A549 (cell line): Measurements from ENCODE around the gene ZBTB38. TPM values are rescaled to one million over a fixed set of nuclear protein-coding genes. Genes with fewer than 3 reads are reported as not detected.

Source experiments
- ATAC-seq, 2 experiments: fragments of 200-7000 bp in 1 of 2; fragments of >200 bp in 1 of 2; cut with Nextera tagmentation in 1 of 2; cut with Tn5 transposase in 1 of 2; 3 replicates each; pipeline versions ENCODE4 v1.8.0 to v1.9.1; 2018 to 2020; ENCODE audit warnings: mild to moderate bottlenecking in 1 of 2, moderate library complexity in 1 of 2
- CTCF ChIA-PET: fragments of 300-600 bp; sonication (Branson Sonifier 250); formaldehyde crosslinking; extraction: SDS; loops from one replicate; lab custom pipeline; 2021; ENCODE audit warnings: antibody characterized with exemption, inconsistent platforms; lab: Yijun Ruan, JAX
- POLR2A ChIA-PET: fragments of 350-600 bp; formaldehyde crosslinking; extraction: SDS; loops from one replicate; lab custom pipeline; 2021; ENCODE audit warnings: antibody characterized with exemption, inconsistent platforms; lab: Yijun Ruan, JAX
- DNase-seq, 2 experiments: peaks; one replicate each; pipeline versions ENCODE4 v3.0.0 to v3.0.0-alpha.2; 2011 to 2016; ENCODE audit warnings: low read depth in 1 of 2, low spot score in 1 of 2
- FAIRE-seq: peaks from 2 replicates; lab custom pipeline; 2011; peaks lifted over from hg19 to GRCh38; lab: Jason Lieb, UNC
- H3K27ac ChIP-seq, 2 experiments: fragments of >200 bp; sonication (Bioruptor Twin); formaldehyde crosslinking; 3 replicates each; pipeline ENCODE4 v1.5.1; 2016 to 2017
- H3K4me1 ChIP-seq: fragments of >200 bp; sonication (Bioruptor Twin); formaldehyde crosslinking; 3 replicates; pipeline ENCODE4 v1.6.1; 2016
- H3K4me2 ChIP-seq: fragments of >200 bp; sonication (Bioruptor Twin); formaldehyde crosslinking; 3 replicates; pipeline ENCODE4 v1.6.1; 2016
- H3K4me3 ChIP-seq: fragments of >200 bp; sonication (Bioruptor Twin); formaldehyde crosslinking; 3 replicates; pipeline ENCODE4 v1.5.1; 2016
- H3K9me3 ChIP-seq: fragments of >200 bp; sonication (Bioruptor Twin); formaldehyde crosslinking; 3 replicates; pipeline ENCODE4 v1.6.1; 2016
- ATOH8 ChIP-seq: fragments of 250-450 bp; sonication (Bioruptor Pico); IDR thresholded peaks from 2 replicates; pipeline ENCODE4 v1.5.0; 2020; ENCODE audit warnings: low read depth, mild to moderate bottlenecking, moderate library complexity
- BCL3 ChIP-seq: fragments of >200 bp; sonication (Bioruptor Twin); formaldehyde crosslinking; IDR thresholded peaks from 3 replicates; pipeline ENCODE4 v1.6.1; 2016
- BHLHE40 ChIP-seq: IDR thresholded peaks from 2 replicates; pipeline ENCODE4 v1.6.1; 2012; ENCODE audit warnings: low read depth, low read length, inconsistent platforms
- CBX2 ChIP-seq: fragments of 200-600 bp; sonication (generic); IDR thresholded peaks from 2 replicates; pipeline ENCODE4 v1.6.1; 2016; ENCODE audit warnings: low read depth, mild to moderate bottlenecking, borderline replicate concordance
- E2F6 ChIP-seq: IDR thresholded peaks from 2 replicates; pipeline ENCODE4 v1.6.1; 2012; ENCODE audit warnings: low read depth, borderline replicate concordance
- EHMT2 ChIP-seq: fragments of 200-600 bp; sonication (generic); IDR thresholded peaks from 2 replicates; pipeline ENCODE4 v1.6.1; 2016; ENCODE audit warnings: antibody characterized with exemption, low read depth, mild to moderate bottlenecking, moderate library complexity
- FOSL2 ChIP-seq, 2 experiments: fragments of 450-650 bp in 1 of 2; fragments of >200 bp in 1 of 2; sonication (Bioruptor Twin) in 1 of 2; formaldehyde crosslinking; IDR thresholded peaks; 2 replicates each; pipeline versions ENCODE4 v1.5.0 to v1.6.1; 2016 to 2020; ENCODE audit warnings: mild to moderate bottlenecking in 1 of 2, moderate library complexity in 1 of 2
- FOXS1 ChIP-seq: fragments of 250-450 bp; sonication (Bioruptor Pico); IDR thresholded peaks from 2 replicates; pipeline ENCODE4 v1.5.0; 2020; ENCODE audit warnings: mild to moderate bottlenecking, moderate library complexity
- HDAC2 ChIP-seq: fragments of 200-600 bp; sonication (generic); IDR thresholded peaks from 2 replicates; pipeline ENCODE4 v1.6.1; 2016
- HOXA7 ChIP-seq: fragments of 250-450 bp; sonication (Bioruptor Pico); IDR thresholded peaks from 2 replicates; pipeline ENCODE4 v1.5.0; 2020; ENCODE audit warnings: mild to moderate bottlenecking, moderate library complexity
- HOXB13 ChIP-seq: fragments of 250-450 bp; sonication (Bioruptor Pico); IDR thresholded peaks from 2 replicates; pipeline ENCODE4 v1.5.0; 2020; ENCODE audit warnings: low read depth, mild to moderate bottlenecking, moderate library complexity
- HOXB5 ChIP-seq: fragments of 250-450 bp; sonication (Bioruptor Pico); IDR thresholded peaks from 2 replicates; pipeline ENCODE4 v1.5.0; 2020; ENCODE audit warnings: mild to moderate bottlenecking, moderate library complexity
- JUNB ChIP-seq: fragments of >200 bp; sonication (Bioruptor Twin); formaldehyde crosslinking; IDR thresholded peaks from 2 replicates; pipeline ENCODE4 v1.6.1; 2016
- KDM5A ChIP-seq: fragments of 200-600 bp; sonication (generic); IDR thresholded peaks from 2 replicates; pipeline ENCODE4 v1.6.1; 2016; ENCODE audit warnings: antibody characterized with exemption, mild to moderate bottlenecking
- NFE2L2 ChIP-seq: fragments of 150-350 bp; conservative IDR thresholded peaks from 2 replicates; pipeline ENCODE4 v1.6.1; 2014; ENCODE audit warnings: low read length
- NR3C1 ChIP-seq: fragments of >200 bp; sonication (Bioruptor Twin); formaldehyde crosslinking; IDR thresholded peaks from 3 replicates; pipeline ENCODE4 v1.6.1; 2017
- PHF8 ChIP-seq: fragments of 200-600 bp; sonication (generic); IDR thresholded peaks from 2 replicates; pipeline ENCODE4 v1.6.1; 2016; ENCODE audit warnings: low read depth, mild to moderate bottlenecking, antibody characterized with exemption, moderate library complexity, borderline replicate concordance
- RARB ChIP-seq: fragments of 250-450 bp; sonication (Bioruptor Pico); IDR thresholded peaks from 2 replicates; pipeline ENCODE4 v1.8.0; 2021; ENCODE audit warnings: mild to moderate bottlenecking, moderate library complexity
- RFX5 ChIP-seq: fragments of 450-650 bp; IDR thresholded peaks from 2 replicates; pipeline ENCODE4 v1.7.1; 2014; ENCODE audit warnings: antibody characterized with exemption, mild to moderate bottlenecking, moderate library complexity
- SREBF2 ChIP-seq: fragments of 450-650 bp; IDR thresholded peaks from 2 replicates; pipeline ENCODE4 v1.6.1; 2014; ENCODE audit warnings: mild to moderate bottlenecking, moderate library complexity
- TFCP2L1 ChIP-seq: fragments of 250-450 bp; sonication (Bioruptor Pico); IDR thresholded peaks from 2 replicates; pipeline ENCODE4 v1.5.0; 2021; ENCODE audit warnings: mild to moderate bottlenecking
- TP53 ChIP-seq: fragments of 250-450 bp; sonication (Bioruptor Pico); IDR thresholded peaks from 2 replicates; pipeline ENCODE4 v1.5.0; 2021; ENCODE audit warnings: mild to moderate bottlenecking, moderate library complexity
- ZNF302 ChIP-seq: fragments of 250-450 bp; sonication (Bioruptor Pico); IDR thresholded peaks from 2 replicates; pipeline ENCODE4 v1.9.0; 2021; ENCODE audit warnings: inconsistent platforms, mild to moderate bottlenecking, moderate library complexity
- ZSCAN20 ChIP-seq: fragments of 250-450 bp; sonication (Bioruptor Pico); IDR thresholded peaks from 2 replicates; pipeline ENCODE4 v1.8.0; 2022; ENCODE audit warnings: mild to moderate bottlenecking, moderate library complexity
- WGBS: methylation state at CpG from one replicate; pipeline ENCODE4 v1.1.6; 2017; ENCODE audit errors: missing lambda C conversion rate; 5-methylcytosine and 5-hydroxymethylcytosine counted together
- polyA plus RNA-seq, 4 experiments: library from polyadenylated mRNA; depleted of rRNA in 3 of 4; stranded (reverse); fragments of >200 nt; fragmentation: RNase III in 1 of 4; extraction: RNeasy Plus Mini Kit Qiagen cat#74134 plus additional on column Dnase treatment in 1 of 4; gene quantifications; 2 replicates in 3 of 4; 3 replicates in 1 of 4; pipeline ENCODE4 v1.2.3, GENCODE V29; 2011 to 2017

ZBTB38 gene
- polyA plus RNA-seq, 2 of the 4 experiments (the other 2 are of a cell fraction): 72.0 to 110 TPM

- TF ChIP-seq BHLHE40 (no peak), ATOH8 (CRISPR knock-in tag) (no peak), E2F6 (no peak), CBX2 (no peak), BCL3 (no peak)
Observed at GRCh38 chr3:141413391-141413790, 45.1 kb downstream of the ZBTB38 start (continued).

GRCh38 chr3:141413801-141414689, 45.7 kb downstream of the ZBTB38 start:
- peak in 1 of 2 experiments; percentile 27; a peak in 2 of 6 replicates for ATAC-seq
- H3K4me2 ChIP-seq: peak overlapping the region; percentile 86
- peaks cover 82% of the 10 kb centered on the region for H3K4me1 ChIP-seq
- ChIA-PET CTCF (interaction anchor here (1.0 to 3.2 kb wide), 5 partner anchors 8 to 102 kb away, joined by 3 to 15 read pairs (median 7); no protein-coding TSS in a partner anchor), POLR2A (interaction anchor here (1.0 kb wide), 2 partner anchors 46 to 47 kb away, joined by 3 read pairs; partner anchors contain the start of gene ZBTB38)
- no peak for DNase-seq
- peak overlapping the region; percentile 99 to 100 for H3K27ac ChIP-seq
- peaks cover 6% of the 10 kb centered on the region; the same call in 2 of the 3 replicates for H3K9me3 ChIP-seq
- TF ChIP-seq TFCP2L1 (CRISPR knock-in tag) (no peak), ZNF302 (0 out of 2 replicates have a peak, but pooled peaks have one; percentile 33), EHMT2 (no peak), HDAC2 (no peak), JUNB (no peak), SREBF2 (no peak), ZSCAN20 (CRISPR knock-in tag) (peak; percentile 23; the same call in 1 of the 2 replicates), FOSL2 (IDR thresholded peaks at IDR 0.05) (no peak), FOSL2 (CRISPR knock-in tag; IDR thresholded peaks at IDR 0.05) (peak; percentile 34; the same call in 1 of the 2 replicates), HOXB5 (peak; percentile 5; the same call in 1 of the 2 replicates), TP53 (CRISPR knock-in tag) (peak; percentile 54; the same call in 1 of the 2 replicates), RARB (CRISPR knock-in tag) (no peak; the same call in 1 of the 2 replicates), PHF8 (no peak), NR3C1 (no peak), RFX5 (no peak), FOXS1 (CRISPR knock-in tag) (no peak), HOXB13 (peak; percentile 74; the same call in 1 of the 2 replicates), HOXA7 (CRISPR knock-in tag) (no peak), KDM5A (no peak), NFE2L2 (no peak)
- no peak for FAIRE-seq
- WGBS: 58% methylated on average over 11 of the region's 11 CpGs
- H3K4me3 ChIP-seq: 0 out of 3 replicates have a peak overlapping the region, but pooled peaks have one; percentile 6
